ENCODE measurements around the gene MAN2A1.
"Not testable (repeated sequence)": the region's sequence is repeated elsewhere in the genome, so short reads cannot be mapped to it uniquely, and the experiment has no call there.

Gene MAN2A1

GRCh38 chr5:109756543-109757185 lies 66.9 kb downstream of the MAN2A1 start:
- DNase-seq (ENCODE audit: low spot score) = no peak

GRCh38 chr5:109757490-109757889 lies 67.8 kb downstream of the MAN2A1 start:
- DNase-seq (ENCODE audit: low spot score) = no peak

GRCh38 chr5:109759306-109759705 lies 69.6 kb downstream of the MAN2A1 start:
- no peak for DNase-seq (ENCODE audit: low spot score)

GRCh38 chr5:109760130-109760529 lies 70.4 kb downstream of the MAN2A1 start:
- not testable (repeated sequence) for DNase-seq (ENCODE audit: low spot score)

GRCh38 chr5:109762821-109763220 lies 73.1 kb downstream of the MAN2A1 start:
- no peak for DNase-seq (ENCODE audit: low spot score)

GRCh38 chr5:109767184-109767995 lies 77.7 kb downstream of the MAN2A1 start:
- DNase-seq (ENCODE audit: low spot score) = no peak

- no peak for DNase-seq (ENCODE audit: low spot score)
These were observed 78.3 kb downstream of the MAN2A1 start for GRCh38 chr5:109767997-109768396.

- DNase-seq (ENCODE audit: low spot score) = no peak
These were observed 80.0 kb downstream of the MAN2A1 start for GRCh38 chr5:109769597-109770291.

- no peak for DNase-seq (ENCODE audit: low spot score)
These were observed 85.4 kb downstream of the MAN2A1 start for GRCh38 chr5:109775130-109775529.

- no peak for DNase-seq (ENCODE audit: low spot score)
These were observed 89.5 kb downstream of the MAN2A1 start for GRCh38 chr5:109779036-109779735.

GRCh38 chr5:109784687-109785086 lies 95.0 kb downstream of the MAN2A1 start:
- DNase-seq (ENCODE audit: low spot score) = no peak

GRCh38 chr5:109786206-109786855 lies 96.6 kb downstream of the MAN2A1 start:
- DNase-seq (ENCODE audit: low spot score) = no peak

GRCh38 chr5:109788596-109788995 lies 98.9 kb downstream of the MAN2A1 start:
- DNase-seq (ENCODE audit: low spot score) = no peak

- DNase-seq (ENCODE audit: low spot score) = no peak
These were observed 102.9 kb downstream of the MAN2A1 start for GRCh38 chr5:109792613-109793012.

- DNase-seq (ENCODE audit: low spot score) = no peak
These were observed 114.1 kb downstream of the MAN2A1 start for GRCh38 chr5:109803854-109804253.

- no peak for DNase-seq (ENCODE audit: low spot score)
These were observed 115.7 kb downstream of the MAN2A1 start for GRCh38 chr5:109805472-109805871.

- DNase-seq (ENCODE audit: low spot score) = no peak
These were observed 116.2 kb downstream of the MAN2A1 start for GRCh38 chr5:109805883-109806282.

GRCh38 chr5:109812698-109813097 lies 123.0 kb downstream of the MAN2A1 start:
- DNase-seq (ENCODE audit: low spot score) = no peak

GRCh38 chr5:109816732-109817131 lies 127.0 kb downstream of the MAN2A1 start:
- no peak for DNase-seq (ENCODE audit: low spot score)

GRCh38 chr5:109819878-109820277 lies 130.2 kb downstream of the MAN2A1 start:
- no peak for DNase-seq (ENCODE audit: low spot score)

- DNase-seq (ENCODE audit: low spot score) = no peak
These were observed 133.9 kb downstream of the MAN2A1 start for GRCh38 chr5:109823597-109823996.

- no peak for DNase-seq (ENCODE audit: low spot score)
These were observed 135.7 kb downstream of the MAN2A1 start for GRCh38 chr5:109825450-109825849.
